OCI-LY7 (cell line): ENCODE data around the gene LZTS2. TPM values are rescaled to one million over a fixed set of nuclear protein-coding genes. Genes with fewer than 3 reads are reported as not detected.

Experiments used
- BruUV-seq: library from RNA; stranded (reverse); fragments of 400-500 nt; replicated peaks from 2 replicates; lab custom pipeline; 2021; lab: Mats Ljungman, UMichigan
- CTCF ChIA-PET: fragments of 300-600 bp; sonication (Branson Sonifier 250); formaldehyde crosslinking; loops from one replicate; lab custom pipeline; 2022; ENCODE audit warnings: antibody characterized with exemption; ENCODE audit not compliant: unreplicated experiment; lab: Charles Lee
- POLR2A ChIA-PET: fragments of 300-600 bp; sonication (Branson Sonifier 250); formaldehyde crosslinking; loops from one replicate; lab custom pipeline; 2022; ENCODE audit warnings: antibody characterized with exemption; lab: Charles Lee
- DNase-seq: peaks from one replicate; pipeline ENCODE4 v3.0.0-alpha.2; 2015; ENCODE audit warnings: low spot score
- H2AFZ ChIP-seq: fragments of 200-600 bp; sonication (generic), shearing (Covaris generic); 2 replicates; pipeline ENCODE4 v1.6.1; 2014; ENCODE audit warnings: mild to moderate bottlenecking, antibody characterized with exemption, low read length, moderate library complexity
- H3K27ac ChIP-seq: fragments of 200-600 bp; sonication (generic); 2 replicates; pipeline ENCODE4 v1.5.1; 2014; ENCODE audit warnings: mixed run types, low read depth, mild to moderate bottlenecking, moderate library complexity, low read length, inconsistent platforms; ENCODE audit not compliant: poor library complexity, severe bottlenecking
- H3K36me3 ChIP-seq: fragments of 200-600 bp; sonication (generic); 2 replicates; pipeline ENCODE4 v1.6.1; 2014; ENCODE audit warnings: mild to moderate bottlenecking, antibody characterized with exemption, low read length, moderate library complexity, mixed read lengths; ENCODE audit not compliant: insufficient read depth
- H3K4me1 ChIP-seq: fragments of 200-600 bp; sonication (generic); 2 replicates; pipeline ENCODE4 v1.5.1; 2014; ENCODE audit warnings: mild to moderate bottlenecking, low read length; ENCODE audit not compliant: insufficient read depth, poor library complexity, severe bottlenecking
- H3K4me2 ChIP-seq: fragments of 200-600 bp; sonication (generic); 2 replicates; pipeline ENCODE4 v1.6.1; 2014; ENCODE audit warnings: mild to moderate bottlenecking, low read length
- H3K4me3 ChIP-seq: fragments of 200-600 bp; sonication (generic); 2 replicates; pipeline ENCODE4 v1.5.1; 2014; ENCODE audit warnings: mild to moderate bottlenecking, low read depth, low read length; ENCODE audit not compliant: poor library complexity, severe bottlenecking
- H3K79me2 ChIP-seq: fragments of 200-600 bp; sonication (generic); 2 replicates; pipeline ENCODE4 v1.6.1; 2016; ENCODE audit warnings: low read depth, mild to moderate bottlenecking, low read length, moderate library complexity, mixed read lengths; ENCODE audit not compliant: insufficient read depth
- H3K9me2 ChIP-seq: fragments of 200-600 bp; sonication (generic); 2 replicates; pipeline ENCODE4 v1.6.1; 2016; ENCODE audit warnings: mild to moderate bottlenecking, low read length, mixed read lengths; ENCODE audit not compliant: insufficient read depth
- H3K9me3 ChIP-seq: fragments of 200-600 bp; sonication (generic); 2 replicates; pipeline ENCODE4 v1.6.1; 2014; ENCODE audit warnings: mild to moderate bottlenecking, mixed run types, low read length, mixed read lengths
- H4K20me1 ChIP-seq: fragments of 200-600 bp; sonication (generic); 2 replicates; pipeline ENCODE4 v1.6.1; 2014; ENCODE audit warnings: mild to moderate bottlenecking, antibody characterized with exemption, low read length, moderate library complexity, mixed read lengths; ENCODE audit not compliant: insufficient read depth
- CTCF ChIP-seq: fragments of 200-600 bp; sonication (generic); conservative IDR thresholded peaks from 2 replicates; pipeline ENCODE4 v1.5.1; 2014; ENCODE audit warnings: mild to moderate bottlenecking, antibody characterized with exemption, low read length, moderate library complexity, mixed read lengths
- EZH2phosphoT487 ChIP-seq: fragments of 200-600 bp; sonication (generic); IDR thresholded peaks from 2 replicates; pipeline ENCODE4 v1.6.1; 2018; ENCODE audit warnings: low read depth, borderline replicate concordance, mild to moderate bottlenecking, mixed run types, antibody characterized with exemption, low read length, moderate library complexity, mixed read lengths
- intact Hi-C: fragments of 100-400 bp; cut with micrococcal nuclease; formaldehyde crosslinking; loops from one replicate; pipeline ENCODE4 v1.10.0; 2022; ENCODE audit not compliant: unreplicated experiment
- total RNA-seq, 2 experiments: library from RNA; depleted of rRNA in 1 of 2; stranded (reverse); fragments of >200 nt in 1 of 2; shearing (Covaris generic) in 1 of 2; gene quantifications; 2 replicates each; pipeline ENCODE4 v1.2.3, GENCODE V29; 2014 to 2022

The LZTS2 gene
- total RNA-seq, 2 experiments from 2014 or later = 13.6 to 20.3 TPM

DNA sequence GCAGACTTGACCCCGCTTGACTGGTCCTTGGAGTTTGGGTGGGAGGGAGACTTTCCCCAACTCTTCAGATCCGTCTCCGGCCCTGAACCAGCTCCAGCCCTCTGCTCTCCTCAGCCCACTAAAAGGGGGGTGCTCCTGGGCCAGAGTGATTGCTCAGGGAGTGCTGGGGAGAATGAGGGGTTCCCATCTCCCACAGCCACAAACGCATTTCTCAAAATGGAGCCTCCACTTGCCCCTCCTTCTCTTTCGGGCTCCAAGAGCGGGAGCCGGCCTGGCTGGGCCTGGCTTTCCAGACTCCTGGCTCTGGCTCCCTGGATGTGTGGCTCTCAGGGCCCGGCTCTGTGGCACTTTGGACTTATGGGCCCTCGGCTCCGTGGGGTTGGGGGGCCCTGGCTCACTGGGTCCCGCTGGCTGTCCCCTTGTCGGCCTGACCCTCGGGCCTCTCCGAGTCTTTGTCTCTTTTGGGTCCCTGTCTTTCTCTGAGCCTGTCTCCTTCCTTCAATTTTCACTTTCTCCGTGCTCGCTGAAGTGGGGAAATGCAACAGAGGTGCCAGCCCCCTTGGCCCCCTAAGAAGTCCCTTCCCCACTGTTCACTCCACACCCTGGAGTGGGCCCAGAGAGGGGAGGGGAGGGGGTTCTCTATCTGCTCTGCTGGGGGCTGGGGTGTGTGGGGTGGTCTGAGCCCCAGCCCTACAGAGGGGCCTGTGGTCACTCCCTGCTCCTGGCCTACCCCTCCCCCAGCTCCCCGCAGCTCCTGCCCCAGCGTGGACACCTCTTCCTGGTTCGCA, 713 bp downstream of the LZTS2 start:
- H3K9me2 ChIP-seq = no peaks in the 10 kb centered on the region
- ChIA-PET POLR2A (interaction anchor here (0.6 kb wide), 1 partner anchor 13 kb away, joined by 3 read pairs; no protein-coding TSS in a partner anchor), CTCF (no interaction called here)
- no peaks in the 10 kb centered on the region for H3K9me3 ChIP-seq
- no peak overlapping the region for H3K27ac ChIP-seq
- no peak overlapping the region for H2AFZ ChIP-seq
- H3K4me2 ChIP-seq = no peak overlapping the region
- BruUV-seq = no TSS peak
- no peak for DNase-seq
- H3K79me2 ChIP-seq = no peaks in the 10 kb centered on the region
- no peak for TF ChIP-seq CTCF
- no peak for TF ChIP-seq EZH2phosphoT487
- intact Hi-C loops = no loop called here
- peaks cover 6% of the 10 kb centered on the region; the same call in 1 of the 2 replicates for H3K36me3 ChIP-seq
- H4K20me1 ChIP-seq = no peaks in the 10 kb centered on the region
- H3K4me3 ChIP-seq = no peak overlapping the region
- peaks cover 25% of the 10 kb centered on the region for H3K4me1 ChIP-seq

- ChIA-PET CTCF (no interaction called here), POLR2A (interaction anchor here (0.6 kb wide), 1 partner anchor 13 kb away, joined by 3 read pairs; no protein-coding TSS in a partner anchor)
- Histone ChIP-seq H3K9me2 (no peaks in the 10 kb centered on the region), H3K36me3 (no peaks in the 10 kb centered on the region), H3K4me1 (peaks cover 22% of the 10 kb centered on the region), H3K27ac (no peak overlapping the region), H3K9me3 (no peaks in the 10 kb centered on the region), H3K4me2 (no peak overlapping the region), H2AFZ (no peak overlapping the region), H4K20me1 (no peaks in the 10 kb centered on the region), H3K79me2 (no peaks in the 10 kb centered on the region), H3K4me3 (no peak overlapping the region)
- intact Hi-C loops = no loop called here
- BruUV-seq = no TSS peak
- no peak for TF ChIP-seq EZH2phosphoT487
- no peak for TF ChIP-seq CTCF
- DNase-seq = no peak
Measured at GRCh38 chr10:101000915-101001658, 1.5 kb downstream of the LZTS2 start.
